GM19397 (cell line): ENCODE results near the gene CMPK2.

Experiments
- ATAC-seq: cut with Tn5 transposase; IDR thresholded peaks from one replicate; pipeline ENCODE4 v1.9.1; 2021; ENCODE audit warnings: mild to moderate bottlenecking, moderate library complexity; ENCODE audit not compliant: unreplicated experiment

The CMPK2 gene

GRCh38 chr2:6812857-6813530 is 52.7 kb downstream of the CMPK2 start:
- no peak for ATAC-seq

- ATAC-seq = no peak
Observed at GRCh38 chr2:6810961-6811360, 54.7 kb downstream of the CMPK2 start.

GRCh38 chr2:6808426-6808825 is 57.3 kb downstream of the CMPK2 start:
- no peak for ATAC-seq

- ATAC-seq = no peak
Observed at GRCh38 chr2:6806604-6807003, 59.1 kb downstream of the CMPK2 start.

DNA sequence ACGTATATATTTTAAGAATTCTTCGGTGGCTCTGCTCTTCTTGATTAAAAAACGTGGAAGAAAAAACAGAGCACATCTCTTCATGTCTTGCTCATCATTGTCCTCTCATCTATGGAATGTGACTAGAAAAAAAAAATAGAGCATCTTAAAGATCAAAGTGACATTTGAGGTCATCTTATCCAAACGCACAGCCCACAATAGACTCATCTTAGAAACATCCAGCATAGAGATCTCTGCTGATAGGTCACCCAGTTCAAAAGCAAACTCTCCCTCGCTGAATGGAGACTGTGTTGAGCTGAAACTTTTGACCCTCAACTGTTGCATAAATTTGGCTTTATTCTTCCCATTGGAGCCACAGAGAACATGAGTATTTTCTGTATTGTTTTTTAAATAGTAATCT is 65.2 kb downstream of the CMPK2 start:
- ATAC-seq = no peak
